Stimulated activated naive CD8-positive, alpha-beta T cell treated with anti-CD3 and anti-CD28 coated beads, Interleukin-15, amount 100 ng/mL, for 72 hours (primary cell): ENCODE data around the gene LPCAT2.

Experiments used
- ATAC-seq: fragments of 150-1000 bp; cut with Tn5 transposase; 2 replicates; pipeline ENCODE4 v1.10.0; 2021; ENCODE audit warnings: mild to moderate bottlenecking, moderate library complexity
- DNase-seq, 2 donors: peaks; one replicate each; pipeline ENCODE4 v3.0.0; 2021 to 2022
- H3K27ac Mint-ChIP-seq, 2 donors: one replicate each; pipeline ENCODE4 v1.8.0; 2022; ENCODE audit warnings: mild to moderate bottlenecking in 2 of 2, mixed read lengths in 2 of 2, moderate library complexity in 2 of 2
- H3K27me3 Mint-ChIP-seq: one replicate; pipeline ENCODE4 v1.8.0; 2022; ENCODE audit warnings: mixed read lengths
- H3K4me1 Mint-ChIP-seq: one replicate; pipeline ENCODE4 v1.8.0; 2022; ENCODE audit warnings: mild to moderate bottlenecking, mixed read lengths
- H3K4me3 Mint-ChIP-seq, 2 donors: one replicate each; pipeline ENCODE4 v1.8.0; 2022; ENCODE audit warnings: mild to moderate bottlenecking in 2 of 2, mixed read lengths in 2 of 2, moderate library complexity in 1 of 2
- H3K9me3 Mint-ChIP-seq, 2 donors: one replicate each; pipeline ENCODE4 v1.8.0; 2022; ENCODE audit warnings: mixed read lengths in 2 of 2

LPCAT2 gene

DNA sequence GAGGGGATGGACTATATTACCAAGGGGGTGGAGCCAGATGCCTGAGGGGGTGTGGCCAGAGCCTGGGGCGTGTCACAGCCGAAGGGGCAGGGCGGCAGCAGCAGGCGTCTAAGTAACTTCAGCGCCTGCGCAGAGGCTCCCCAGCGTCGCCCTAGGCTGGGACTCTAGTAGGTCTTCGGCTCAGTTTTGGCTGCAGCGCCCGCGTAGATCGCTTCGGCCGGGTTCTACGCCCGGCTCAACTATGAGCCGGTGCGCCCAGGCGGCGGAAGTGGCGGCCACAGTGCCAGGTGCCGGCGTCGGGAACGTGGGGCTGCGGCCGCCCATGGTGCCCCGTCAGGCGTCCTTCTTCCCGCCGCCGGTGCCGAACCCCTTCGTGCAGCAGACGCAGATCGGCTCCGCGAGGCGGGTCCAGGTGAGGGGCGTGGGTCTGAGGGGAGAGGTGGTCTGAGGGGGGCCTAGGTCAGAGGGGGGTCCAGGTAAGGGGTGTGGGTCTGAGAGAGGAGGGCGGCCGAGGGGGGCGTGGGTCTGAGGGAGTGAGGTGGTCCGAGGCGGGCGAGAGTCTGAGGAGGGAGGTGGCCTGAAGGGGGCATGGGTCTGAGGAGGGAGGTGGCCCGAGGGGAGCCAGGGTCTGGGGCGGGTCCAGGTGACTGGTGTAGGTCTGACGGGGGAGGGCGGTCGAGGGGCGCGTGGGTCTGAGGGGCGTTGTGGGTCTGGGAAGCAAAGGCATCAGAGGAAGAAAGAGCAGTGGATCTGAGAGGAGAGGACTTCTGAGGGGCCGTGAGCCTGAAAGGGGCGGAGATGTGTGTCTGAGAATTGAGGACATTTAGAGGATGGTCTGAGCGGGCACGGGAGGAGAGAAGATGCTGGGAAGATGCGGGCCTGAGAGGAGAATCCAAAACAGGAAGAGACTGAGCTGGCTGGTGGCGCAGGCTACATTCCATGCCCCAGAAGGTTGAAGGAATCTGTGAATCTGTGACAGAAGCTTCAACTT, at the start of gene LPCAT2:
Gene LPCAT2 (plus strand): TSS at position 132 of the 991 bp plus-strand sequence. CDS start 110 bp downstream, at position 242.
- Mint-ChIP-seq H3K9me3 (peaks cover 9 to 17% of the 10 kb centered on the region in 2 donors), H3K27me3 (peaks cover 41% of the 10 kb centered on the region), H3K4me3 (peak within 1 kb of the TSS; percentile 66 to 72), H3K4me1 (peaks cover 15% of the 10 kb centered on the region), H3K27ac (peak within 1 kb of the TSS in 1 of 2 donors; percentile 77)
- peak; percentile 72 for ATAC-seq
- peak; percentile 31 to 32 for DNase-seq

- Mint-ChIP-seq H3K4me1 (no peaks in the 10 kb centered on the region), H3K9me3 (no peaks in the 10 kb centered on the region), H3K4me3 (no peak overlapping the region), H3K27me3 (peaks cover 8% of the 10 kb centered on the region), H3K27ac (no peak overlapping the region)
- ATAC-seq (no peak), DNase-seq (no peak)
Measured at GRCh38 chr16:55462241-55462640, 46.6 kb upstream of the LPCAT2 start.

- Mint-ChIP-seq H3K9me3 (no peaks in the 10 kb centered on the region), H3K27ac (no peak overlapping the region), H3K4me3 (no peak overlapping the region), H3K27me3 (peaks cover 8% of the 10 kb centered on the region), H3K4me1 (no peaks in the 10 kb centered on the region)
- no peak for DNase-seq
- ATAC-seq = no peak
Measured at GRCh38 chr16:55464375-55464774, 44.5 kb upstream of the LPCAT2 start.

- H3K4me1 Mint-ChIP-seq = no peaks in the 10 kb centered on the region
- H3K4me3 Mint-ChIP-seq = no peak overlapping the region
- ATAC-seq (peak; percentile 90), DNase-seq (peak; percentile 76 to 77)
- peaks cover 8% of the 10 kb centered on the region for H3K27me3 Mint-ChIP-seq
- no peak overlapping the region for H3K27ac Mint-ChIP-seq
- H3K9me3 Mint-ChIP-seq = no peaks in the 10 kb centered on the region
Measured at GRCh38 chr16:55465077-55465896, 43.6 kb upstream of the LPCAT2 start.

DNA sequence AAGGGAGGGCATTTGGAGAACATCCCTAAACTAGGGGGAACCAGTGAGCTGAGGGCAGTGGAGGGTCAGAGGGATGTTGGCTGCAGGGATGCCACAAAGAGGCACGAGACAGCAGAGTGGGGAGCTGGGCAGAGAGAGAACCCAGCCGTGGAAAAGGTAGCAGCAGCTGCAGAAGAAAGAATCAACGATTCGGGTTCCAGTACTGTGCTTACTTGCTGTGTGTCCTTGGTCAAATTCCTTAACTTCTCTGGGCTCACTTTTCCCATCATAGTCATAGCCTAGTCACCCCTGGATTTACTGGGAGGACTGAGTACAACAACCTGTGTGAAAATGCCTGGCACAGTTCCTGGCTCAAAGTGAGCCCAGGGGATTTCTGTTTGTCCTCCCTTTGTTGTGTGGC, 42.7 kb upstream of the LPCAT2 start:
- Mint-ChIP-seq H3K4me1 (peaks cover under 1% of the 10 kb centered on the region), H3K27ac (no peak overlapping the region), H3K4me3 (no peak overlapping the region), H3K27me3 (peaks cover 9% of the 10 kb centered on the region), H3K9me3 (no peaks in the 10 kb centered on the region)
- DNase-seq = no peak
- no peak for ATAC-seq

- Mint-ChIP-seq H3K9me3 (no peaks in the 10 kb centered on the region), H3K4me1 (peaks cover 5% of the 10 kb centered on the region), H3K27ac (no peak overlapping the region), H3K27me3 (peaks cover 16% of the 10 kb centered on the region), H3K4me3 (no peak overlapping the region)
- DNase-seq = no peak
- ATAC-seq = no peak
Measured at GRCh38 chr16:55467898-55468297, 41.0 kb upstream of the LPCAT2 start.

- peaks cover 14% of the 10 kb centered on the region for H3K27me3 Mint-ChIP-seq
- no peak for DNase-seq
- no peaks in the 10 kb centered on the region for H3K9me3 Mint-ChIP-seq
- no peak overlapping the region for H3K27ac Mint-ChIP-seq
- H3K4me1 Mint-ChIP-seq = peaks cover 5% of the 10 kb centered on the region
- no peak for ATAC-seq
- H3K4me3 Mint-ChIP-seq = no peak overlapping the region
Measured at GRCh38 chr16:55468352-55468990, 40.4 kb upstream of the LPCAT2 start.

GRCh38 chr16:55469821-55470532, 38.9 kb upstream of the LPCAT2 start:
- DNase-seq = no peak
- Mint-ChIP-seq H3K27ac (no peak overlapping the region), H3K4me1 (peaks cover 5% of the 10 kb centered on the region), H3K9me3 (no peaks in the 10 kb centered on the region), H3K4me3 (no peak overlapping the region), H3K27me3 (peaks cover 7% of the 10 kb centered on the region)
- ATAC-seq = no peak

- ATAC-seq (no peak), DNase-seq (no peak)
- no peaks in the 10 kb centered on the region for H3K9me3 Mint-ChIP-seq
- H3K27ac Mint-ChIP-seq = no peak overlapping the region
- H3K4me3 Mint-ChIP-seq = no peak overlapping the region
- peaks cover 10% of the 10 kb centered on the region for H3K27me3 Mint-ChIP-seq
- peaks cover 5% of the 10 kb centered on the region for H3K4me1 Mint-ChIP-seq
Measured at GRCh38 chr16:55470533-55471371, 38.1 kb upstream of the LPCAT2 start.

DNA sequence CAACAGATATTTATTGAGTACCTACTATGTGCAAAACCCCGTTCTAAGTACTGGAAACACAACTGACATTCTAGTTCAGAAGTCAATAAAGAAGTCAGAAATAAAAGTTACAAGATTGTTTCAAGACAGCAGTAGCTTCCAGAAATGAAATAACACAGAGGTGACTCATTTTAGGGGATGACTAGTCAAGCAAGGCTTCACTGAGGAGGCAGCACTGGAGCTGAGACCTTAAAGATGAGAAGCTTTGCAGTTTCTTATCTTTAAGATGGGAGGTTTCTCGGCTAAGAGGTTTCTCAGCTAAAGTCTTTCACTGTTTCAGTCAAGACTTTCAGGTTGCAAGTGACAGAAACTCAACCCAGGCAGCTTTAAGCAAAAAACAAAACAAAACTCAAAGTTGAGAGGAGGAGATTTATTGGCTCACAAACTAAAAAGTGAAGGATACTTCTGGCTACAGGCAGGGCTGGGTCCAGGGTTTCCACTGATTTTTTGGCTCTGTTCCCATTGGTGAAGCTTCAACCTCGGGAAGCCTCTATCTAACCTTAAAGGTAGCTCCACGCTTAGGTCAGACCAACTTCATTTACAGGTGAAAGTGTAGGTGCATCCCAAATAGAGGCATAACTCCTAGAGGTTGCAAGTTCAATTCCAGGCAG, 37.3 kb upstream of the LPCAT2 start:
- ATAC-seq (peak; percentile 57), DNase-seq (no peak)
- peaks cover 18% of the 10 kb centered on the region for H3K27me3 Mint-ChIP-seq

DNA sequence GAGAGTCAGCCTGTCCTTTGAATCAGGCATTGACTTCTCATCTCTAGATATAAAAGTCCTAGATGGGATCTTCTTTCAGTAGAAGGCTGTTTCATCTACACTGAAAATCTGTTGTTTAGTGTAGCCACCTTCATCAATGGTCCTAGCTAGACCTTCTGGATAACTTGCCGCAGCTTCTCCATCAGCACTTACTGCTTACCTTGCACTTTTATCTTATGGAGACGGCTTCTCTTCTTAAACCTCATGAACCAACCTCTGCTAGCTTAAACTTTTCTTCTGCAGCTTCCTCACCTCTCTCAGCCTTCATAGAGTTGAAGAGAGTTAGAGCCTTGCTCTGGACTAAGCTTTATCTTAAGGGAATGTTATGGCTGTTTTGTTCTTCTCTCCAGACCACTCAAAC, 35.3 kb upstream of the LPCAT2 start:
- H3K27me3 Mint-ChIP-seq = peaks cover 38% of the 10 kb centered on the region
- H3K4me3 Mint-ChIP-seq = no peak overlapping the region
- no peak overlapping the region for H3K27ac Mint-ChIP-seq
- H3K9me3 Mint-ChIP-seq = no peaks in the 10 kb centered on the region
- peaks cover 7% of the 10 kb centered on the region for H3K4me1 Mint-ChIP-seq
- ATAC-seq = no peak
- no peak for DNase-seq

More for the DNA sequence above, 37.3 kb upstream of the LPCAT2 start:
- H3K4me1 Mint-ChIP-seq = peaks cover 5% of the 10 kb centered on the region
- no peak overlapping the region for H3K27ac Mint-ChIP-seq
- no peak overlapping the region for H3K4me3 Mint-ChIP-seq
- H3K9me3 Mint-ChIP-seq = no peaks in the 10 kb centered on the region

DNA sequence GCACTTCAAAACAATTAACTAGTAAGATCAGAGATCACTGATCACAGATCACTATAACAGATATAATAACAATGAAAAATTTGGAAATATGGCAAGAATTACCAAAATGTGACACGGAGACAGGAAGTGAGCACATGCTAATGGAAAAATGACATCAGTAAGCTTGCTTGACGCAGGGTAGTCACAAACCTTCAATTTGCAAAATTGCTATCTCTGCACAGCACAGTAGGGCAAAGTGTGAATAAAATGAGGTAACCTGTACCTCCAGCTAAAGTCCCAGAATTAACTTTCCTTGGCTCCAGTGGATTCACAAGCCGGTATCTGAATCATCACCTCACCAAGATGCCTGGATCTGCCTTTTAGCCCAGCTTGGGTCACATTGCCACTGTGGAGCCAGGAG, 34.1 kb upstream of the LPCAT2 start:
- Mint-ChIP-seq H3K4me1 (peaks cover 10% of the 10 kb centered on the region), H3K27me3 (peaks cover 51% of the 10 kb centered on the region), H3K4me3 (no peak overlapping the region), H3K27ac (no peak overlapping the region), H3K9me3 (no peaks in the 10 kb centered on the region)
- no peak for DNase-seq
- ATAC-seq = no peak

DNA sequence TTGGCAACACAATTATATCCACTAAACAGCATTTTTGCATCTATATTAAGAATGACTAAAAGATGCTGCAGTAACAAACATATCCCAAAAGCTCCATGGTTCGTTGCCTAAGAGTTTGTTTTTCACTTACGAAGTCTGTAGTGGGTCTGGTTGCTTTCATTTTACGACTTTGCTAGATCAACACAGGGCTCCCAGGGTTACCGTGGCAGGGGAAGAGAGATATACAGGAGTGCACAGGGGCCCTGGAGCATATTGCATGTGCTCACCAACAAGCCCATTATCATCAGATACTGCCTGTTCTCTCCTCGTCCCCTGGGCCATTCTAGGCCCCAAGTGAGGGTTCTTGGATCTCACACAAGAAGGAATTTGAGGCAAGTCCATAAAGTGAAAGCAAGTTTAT, 33.0 kb upstream of the LPCAT2 start:
- H3K27ac Mint-ChIP-seq = peak overlapping the region in 1 of 2 donors; percentile 30
- H3K4me3 Mint-ChIP-seq = no peak overlapping the region
- peaks cover 62% of the 10 kb centered on the region for H3K27me3 Mint-ChIP-seq
- DNase-seq (no peak), ATAC-seq (no peak)
- peaks cover 10% of the 10 kb centered on the region for H3K4me1 Mint-ChIP-seq
- no peaks in the 10 kb centered on the region for H3K9me3 Mint-ChIP-seq
